GM21515 (cell line): Measurements from ENCODE around the gene STON2.
"Not testable (repeated sequence)": the region's sequence is repeated elsewhere in the genome, so short reads cannot be mapped to it uniquely, and the experiment has no call there.

ENCODE experiments used
- ATAC-seq: cut with Tn5 transposase; IDR thresholded peaks from one replicate; pipeline ENCODE4 v1.9.1; 2021; ENCODE audit not compliant: unreplicated experiment

Gene STON2

DNA sequence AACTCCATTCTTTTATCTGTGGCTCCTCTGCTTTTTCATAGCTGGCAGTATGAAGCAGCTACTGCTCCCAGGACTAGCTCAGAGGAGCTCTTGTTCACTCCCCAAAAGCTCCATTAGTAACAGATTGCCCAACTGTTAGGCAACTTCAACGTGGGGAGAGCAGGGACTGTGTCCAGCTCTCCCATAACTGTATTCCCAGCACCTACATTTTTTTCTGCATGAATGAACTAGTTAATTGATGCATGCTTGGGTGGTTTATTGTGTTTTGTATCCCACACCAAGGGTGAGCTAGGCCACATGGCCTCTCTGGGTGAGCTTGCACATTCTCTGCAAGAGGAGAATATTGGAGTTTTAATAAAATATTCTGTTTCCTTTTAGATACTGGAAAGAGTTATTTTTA is 15.2 kb downstream of the STON2 start:
- no peak for ATAC-seq

DNA sequence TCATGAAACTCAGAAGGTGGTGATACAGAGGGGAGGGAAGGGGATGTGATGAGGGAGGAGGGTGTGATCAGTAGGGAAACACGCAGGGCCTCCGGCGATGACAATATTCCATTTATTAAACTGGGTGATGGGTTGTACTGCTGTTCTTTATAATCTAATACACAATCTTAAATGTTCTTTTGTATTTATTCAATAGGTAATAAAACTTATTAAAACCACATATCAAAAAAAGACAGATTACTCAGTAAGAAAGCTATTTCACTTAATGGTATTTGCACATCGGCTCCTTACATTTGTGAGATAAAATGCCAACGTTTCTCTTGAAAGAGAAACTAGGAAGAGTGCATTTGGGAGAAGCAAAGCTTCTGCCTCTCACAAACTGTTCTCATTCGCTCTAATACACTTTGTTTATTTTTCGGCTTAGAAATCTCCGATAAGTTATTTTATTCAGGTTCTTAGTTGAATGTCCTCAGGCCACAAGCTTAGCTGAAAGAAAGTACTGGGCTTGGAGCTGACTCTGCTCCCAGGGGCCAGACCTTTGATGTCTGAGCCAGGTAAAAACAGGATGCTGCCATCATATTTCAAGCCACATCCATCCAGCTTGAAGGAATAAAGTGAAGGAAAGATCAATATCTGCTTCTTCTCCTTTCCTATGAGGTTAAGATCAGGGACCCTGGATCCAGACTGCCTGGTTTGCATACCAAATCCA is 17.5 kb downstream of the STON2 start:
- no peak for ATAC-seq

DNA sequence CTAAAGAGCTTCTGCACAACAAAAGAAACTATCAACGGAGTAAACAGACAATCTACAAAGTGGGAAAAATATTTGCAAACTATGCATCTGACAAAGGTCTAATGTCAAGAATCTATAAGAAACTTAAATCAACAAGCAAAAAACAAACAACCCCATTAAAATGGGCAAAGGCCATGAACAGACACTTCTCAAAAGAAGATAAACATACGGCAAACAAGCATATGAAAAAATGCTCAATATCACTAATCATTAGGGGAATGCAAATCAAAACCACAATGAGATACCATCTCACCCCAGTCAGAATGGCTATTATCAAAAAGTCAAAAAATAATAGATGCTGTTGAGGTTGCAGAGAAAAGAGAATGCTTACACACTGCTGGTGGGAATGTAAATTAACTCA is 20.1 kb downstream of the STON2 start:
- ATAC-seq: not testable (repeated sequence)

DNA sequence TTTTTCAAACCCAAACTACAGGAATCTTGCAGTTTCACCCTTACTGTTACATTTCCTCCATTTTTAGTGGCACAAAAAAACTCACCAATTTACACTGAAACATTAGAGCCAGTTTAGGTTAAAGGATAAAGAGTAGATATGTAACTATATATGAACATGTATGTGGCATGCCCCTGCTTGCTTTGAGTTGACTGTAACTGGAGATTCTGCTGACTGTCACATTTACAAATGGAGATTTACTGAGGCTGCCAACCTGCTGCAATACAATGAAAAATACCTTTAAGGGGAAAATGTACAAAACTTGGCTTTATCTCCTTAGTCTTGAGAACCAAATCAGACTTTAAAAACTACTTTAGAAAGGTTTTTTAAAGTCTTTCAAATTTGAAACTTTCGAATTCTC is 28.3 kb downstream of the STON2 start:
- ATAC-seq: no peak

DNA sequence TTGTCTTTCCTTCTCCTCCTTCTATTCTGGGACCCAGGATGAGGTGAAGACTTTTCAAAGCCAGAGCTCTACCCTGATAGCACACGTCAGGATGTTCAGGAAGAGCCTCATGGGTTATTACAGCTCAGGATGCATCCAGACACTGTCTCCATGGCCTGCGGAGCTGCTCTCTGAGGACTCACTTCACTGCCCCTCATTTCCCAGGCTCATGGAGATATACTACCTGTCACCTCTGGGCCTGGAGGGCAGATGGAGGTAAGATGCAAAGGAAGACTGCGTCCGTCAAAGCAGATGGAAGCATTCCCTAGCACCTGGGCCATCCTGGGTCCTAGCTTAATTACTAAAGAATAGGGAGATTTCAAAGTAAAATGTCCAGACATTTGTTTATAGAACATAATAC is 32.6 kb downstream of the STON2 start:
- no peak for ATAC-seq

DNA sequence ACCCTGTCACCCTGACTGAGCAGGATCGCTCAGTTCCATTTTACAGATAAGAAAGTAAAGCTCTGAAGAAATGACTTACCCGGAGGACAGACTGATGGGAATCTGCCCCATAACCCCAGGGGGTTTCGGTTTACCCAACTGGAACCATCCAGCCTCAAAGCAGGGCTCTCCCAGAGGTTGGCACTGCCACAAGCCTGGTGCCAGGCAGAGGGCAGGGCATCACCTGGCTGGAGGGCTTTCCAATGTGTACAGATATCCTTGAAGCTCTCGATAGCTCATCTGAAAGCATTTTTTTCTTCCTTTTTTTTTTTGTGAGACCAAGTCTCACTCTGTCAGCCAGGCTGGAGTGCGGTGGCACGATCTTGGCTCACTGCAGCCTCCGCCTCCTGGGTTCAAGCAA is 33.2 kb downstream of the STON2 start:
- no peak for ATAC-seq

DNA sequence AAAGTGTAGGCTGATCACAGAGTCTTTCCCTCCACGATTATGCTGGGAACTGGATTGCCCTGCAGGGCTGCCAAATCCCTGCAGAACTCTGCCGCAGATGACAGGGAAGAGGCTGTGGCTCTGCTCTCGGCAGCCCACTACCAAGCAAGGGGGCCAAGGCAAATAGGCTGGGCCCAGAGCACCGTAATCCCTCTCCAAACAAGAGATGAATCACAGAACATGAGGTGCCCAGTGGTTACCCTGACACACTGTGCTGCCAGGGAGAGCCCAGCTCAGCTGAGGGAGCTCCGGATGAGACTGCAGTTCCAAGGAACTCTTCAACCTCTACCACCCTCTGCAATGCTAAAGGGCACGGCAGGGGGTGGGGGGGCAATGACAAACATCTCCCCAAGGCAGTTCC is 33.9 kb downstream of the STON2 start:
- no peak for ATAC-seq

DNA sequence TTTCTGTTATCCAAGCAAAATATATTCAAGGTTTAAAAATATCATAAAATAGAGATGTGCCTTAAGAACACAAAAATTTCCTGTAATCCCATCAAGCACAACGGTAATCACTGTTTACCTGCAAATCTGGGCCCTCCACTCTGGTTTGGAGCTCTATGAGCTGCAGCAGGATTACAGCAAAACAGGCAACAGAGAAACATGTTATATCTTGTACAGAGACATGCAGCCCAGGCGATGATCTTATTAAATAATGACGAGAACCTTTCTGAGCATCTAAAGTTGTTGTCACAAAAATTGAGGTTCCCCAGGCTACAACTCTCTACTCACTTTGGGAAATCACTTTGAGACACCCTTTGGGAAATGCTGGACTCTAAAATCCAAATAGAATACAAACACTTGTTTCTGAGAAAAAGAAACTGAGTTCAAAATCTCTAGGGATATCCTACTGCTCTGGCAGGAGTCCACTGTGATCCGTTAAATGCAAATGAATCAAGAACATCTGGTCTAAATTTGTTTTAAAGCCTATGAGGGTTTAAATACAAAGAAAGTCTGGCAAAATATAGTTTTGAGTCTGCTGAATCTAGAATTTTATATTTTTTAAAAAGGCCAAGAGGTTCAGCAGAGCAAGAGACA is 36.3 kb downstream of the STON2 start:
- no peak for ATAC-seq

DNA sequence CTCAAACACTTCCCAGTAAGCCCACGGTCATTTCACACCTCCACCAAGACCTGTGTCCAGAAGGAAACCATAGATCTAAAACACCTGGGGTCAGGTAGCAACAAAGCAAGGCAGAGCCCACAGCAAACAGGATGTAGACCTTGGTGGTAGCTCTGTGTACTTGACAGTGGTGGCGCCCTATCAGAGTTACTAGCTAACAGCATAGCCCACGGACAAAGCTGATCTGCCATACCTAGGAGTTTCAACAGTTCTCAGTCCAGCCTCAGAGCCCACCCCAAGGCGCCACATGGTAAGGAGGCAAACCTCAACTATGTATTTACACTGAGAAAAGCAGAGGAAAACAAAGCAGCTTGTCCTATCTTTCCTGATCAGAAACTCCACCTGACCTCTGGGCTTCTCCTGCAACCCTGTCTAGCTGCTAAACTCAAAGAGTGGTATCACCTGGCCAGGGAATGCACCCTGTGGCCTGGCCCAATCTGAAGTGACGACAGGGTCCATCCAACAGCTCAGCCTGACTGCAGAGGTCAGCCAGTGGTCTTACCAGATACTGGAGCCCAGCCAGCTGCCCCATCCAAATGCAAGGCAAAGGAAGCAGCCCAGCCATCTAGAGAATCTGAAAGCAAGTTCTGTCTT is 46.3 kb downstream of the STON2 start:
- ATAC-seq: no peak

DNA sequence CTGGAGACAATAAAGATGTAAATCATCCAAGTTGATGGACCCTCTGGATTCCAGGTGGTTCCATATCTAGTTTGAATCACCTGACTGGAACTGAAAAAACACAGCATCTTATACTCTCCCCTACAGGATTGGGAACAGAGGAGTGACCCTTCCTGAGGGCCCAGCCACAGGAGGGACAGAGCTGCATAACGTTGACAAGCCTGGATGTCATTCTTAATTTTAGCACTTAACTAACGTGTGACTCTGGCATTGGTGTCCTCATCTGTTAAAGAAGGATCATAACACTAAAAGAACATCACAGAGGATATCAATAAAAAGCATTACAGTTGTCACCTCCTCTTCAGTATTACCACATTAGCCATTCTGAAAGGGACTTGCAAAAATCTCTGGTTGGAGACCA is 47.7 kb downstream of the STON2 start:
- ATAC-seq: no peak

DNA sequence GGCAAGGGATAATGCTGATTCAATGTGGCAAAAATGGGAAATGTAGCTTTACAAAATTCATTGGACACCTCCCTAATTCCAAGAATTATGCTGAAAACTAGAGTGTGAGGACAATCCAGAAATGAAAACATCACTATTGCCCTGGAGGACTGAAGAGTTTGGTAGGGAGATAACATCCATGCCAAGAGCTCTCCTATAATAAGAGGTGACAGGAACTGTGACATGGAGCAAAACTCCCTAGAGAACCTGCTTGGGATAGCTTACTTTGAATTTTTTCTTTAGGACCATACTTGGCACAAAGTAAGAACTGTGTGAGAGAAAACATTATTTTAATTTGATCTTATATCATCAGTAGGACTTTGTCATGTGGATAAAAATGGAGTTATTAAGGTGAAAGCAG is 48.9 kb downstream of the STON2 start:
- no peak for ATAC-seq

DNA sequence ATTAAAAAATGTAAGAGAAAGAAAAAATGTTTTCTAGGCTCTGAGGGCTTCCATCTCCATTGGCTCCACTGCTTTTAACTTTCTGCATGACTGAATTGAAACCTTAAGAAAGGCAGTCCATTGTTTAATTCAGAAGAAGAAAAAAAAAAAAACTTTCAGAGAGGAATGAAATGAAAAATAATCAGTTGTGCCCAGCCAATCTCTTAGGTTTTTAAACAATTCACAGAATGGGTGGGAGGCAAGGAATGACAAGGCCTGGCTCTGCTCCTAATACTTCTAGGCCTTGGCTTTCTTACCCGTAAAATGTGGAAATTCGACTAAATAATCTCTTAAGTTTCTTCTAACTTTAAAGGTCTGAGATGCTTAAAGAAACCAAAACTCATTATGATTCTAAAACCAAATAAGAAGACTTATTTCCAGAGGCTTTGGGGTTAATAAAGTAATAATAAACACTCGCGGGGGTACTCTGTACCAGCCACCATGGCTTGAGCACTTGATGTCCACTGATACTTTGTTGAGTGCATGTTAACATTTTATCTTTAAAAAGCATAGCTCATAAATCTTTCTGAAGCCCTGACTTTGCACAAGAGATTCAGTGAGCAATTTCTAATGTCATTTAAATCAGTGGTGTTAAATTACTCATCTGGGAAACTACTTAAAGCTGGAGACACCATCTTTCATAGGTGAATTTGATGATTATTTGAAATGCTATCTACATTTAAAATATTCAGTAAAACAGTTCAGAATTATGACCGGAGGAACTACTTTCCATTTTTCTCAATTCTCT is 49.6 kb downstream of the STON2 start:
- ATAC-seq: no peak

DNA sequence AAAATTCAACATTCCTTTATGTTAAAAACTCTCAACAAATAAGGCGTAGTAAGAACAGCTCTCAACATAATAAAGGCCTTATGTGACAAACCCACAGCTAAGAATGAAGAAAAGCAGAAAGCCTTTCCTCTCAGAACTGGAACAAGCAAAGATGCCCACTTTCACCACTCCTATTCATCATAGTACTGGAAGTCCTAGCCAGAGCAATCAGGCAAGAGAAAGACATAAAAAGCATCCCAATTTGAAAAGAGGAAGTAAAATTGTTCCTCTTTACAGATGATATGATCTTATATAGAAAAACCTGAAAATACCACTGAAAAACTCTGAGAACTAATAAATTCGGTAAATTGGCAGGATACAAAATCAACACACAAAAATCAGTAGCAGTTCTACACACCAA is 52.1 kb downstream of the STON2 start:
- no peak for ATAC-seq

DNA sequence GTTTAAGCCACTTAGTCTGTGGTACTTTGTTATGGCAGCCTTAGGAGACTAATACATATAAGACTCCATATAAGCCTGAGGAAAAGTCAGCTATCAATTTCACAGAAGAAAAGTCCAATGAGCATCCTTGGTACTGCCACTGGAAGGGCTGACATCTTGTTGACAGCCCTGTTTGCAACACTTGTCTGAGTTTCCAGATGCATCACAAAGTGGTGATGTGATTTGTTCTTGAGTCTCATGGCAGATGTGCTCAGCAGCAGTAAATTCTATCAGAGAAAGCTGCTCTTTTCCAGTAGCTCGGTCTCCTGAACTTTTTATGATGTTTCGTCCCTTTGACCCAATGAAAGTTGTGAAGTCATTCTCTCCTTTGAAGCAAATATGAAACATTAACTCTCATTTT is 54.3 kb downstream of the STON2 start:
- ATAC-seq: no peak

DNA sequence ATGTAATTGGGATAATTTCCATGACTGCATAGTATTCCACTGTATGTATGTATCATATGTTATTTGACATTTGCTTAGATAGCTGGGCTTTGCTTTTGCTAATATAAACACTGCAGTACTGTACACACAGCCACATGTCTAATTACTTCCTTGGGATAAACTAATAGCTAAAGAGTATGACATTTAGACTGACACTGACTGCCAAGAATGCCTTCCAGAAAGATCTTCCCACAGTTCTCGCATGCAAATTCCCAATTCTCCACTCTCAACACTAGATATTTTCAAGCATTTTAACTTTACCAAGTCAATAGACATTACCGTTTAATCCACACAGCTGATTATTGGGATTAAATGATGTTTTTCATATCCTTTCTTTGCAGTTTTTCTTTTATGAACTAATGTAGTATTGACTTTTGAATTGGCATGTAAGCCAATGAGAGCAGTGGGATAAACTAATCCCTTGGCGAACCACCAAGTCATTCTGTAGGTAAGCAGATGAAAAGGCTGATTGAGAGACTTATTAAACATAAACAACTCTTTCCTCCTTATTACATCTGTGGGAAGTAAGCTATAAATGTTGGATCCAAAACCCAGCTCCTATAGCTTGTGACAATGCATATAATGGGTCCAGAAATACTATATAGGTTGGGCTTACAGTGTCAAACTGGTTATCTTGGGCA is 55.5 kb downstream of the STON2 start:
- no peak for ATAC-seq

DNA sequence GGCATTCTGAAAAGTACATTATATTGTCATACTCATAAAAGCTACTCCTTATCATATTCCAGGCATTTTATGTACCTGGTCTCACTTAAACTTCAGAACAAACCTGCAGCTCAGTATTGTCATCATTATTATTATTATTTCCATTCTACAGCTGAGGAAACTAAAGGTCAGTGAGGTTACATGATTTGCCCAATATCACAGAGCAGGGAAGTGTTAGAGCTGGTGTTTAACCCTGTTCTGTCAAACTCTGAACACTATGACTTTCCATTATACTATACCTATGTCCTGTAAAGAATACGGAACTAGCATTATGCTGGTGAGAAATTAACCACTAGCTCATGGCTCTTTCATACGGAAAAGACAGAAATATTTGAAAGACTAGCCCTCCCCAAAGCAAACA is 56.4 kb downstream of the STON2 start:
- ATAC-seq: no peak

DNA sequence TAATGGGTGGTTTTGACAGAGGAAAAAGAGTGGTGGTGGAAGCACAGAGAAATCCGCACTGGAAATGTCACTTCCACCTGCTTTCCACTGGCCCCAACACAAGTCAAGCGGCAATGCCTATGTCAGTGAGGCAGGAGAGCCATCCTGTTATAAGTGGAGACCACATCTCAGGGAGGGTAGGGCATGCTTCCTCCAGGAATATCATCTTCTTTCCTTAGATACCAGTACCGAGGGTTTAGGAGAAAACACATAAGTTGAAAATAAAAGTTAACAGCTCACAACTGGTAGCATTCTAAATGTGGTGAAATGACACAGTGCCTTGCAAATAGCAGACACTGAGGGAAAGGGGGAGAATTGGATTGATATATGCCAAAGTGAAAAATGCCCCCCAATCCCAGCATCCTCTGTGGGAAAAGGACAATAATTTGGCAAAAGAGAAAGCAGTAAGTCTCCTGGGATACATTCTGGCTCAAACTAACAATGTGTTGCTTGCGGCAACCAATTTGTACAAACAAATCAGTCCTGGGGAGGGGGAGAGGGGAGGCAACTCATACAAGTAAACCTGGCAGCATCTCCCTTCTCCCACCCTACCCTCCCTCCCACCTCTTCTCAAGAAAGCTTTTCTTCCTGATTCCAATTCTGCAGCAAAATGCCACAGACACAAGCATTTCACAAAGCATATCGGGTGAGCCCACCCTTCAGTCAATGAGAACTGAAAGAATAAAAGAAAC is 57.1 kb downstream of the STON2 start:
- ATAC-seq: no peak

DNA sequence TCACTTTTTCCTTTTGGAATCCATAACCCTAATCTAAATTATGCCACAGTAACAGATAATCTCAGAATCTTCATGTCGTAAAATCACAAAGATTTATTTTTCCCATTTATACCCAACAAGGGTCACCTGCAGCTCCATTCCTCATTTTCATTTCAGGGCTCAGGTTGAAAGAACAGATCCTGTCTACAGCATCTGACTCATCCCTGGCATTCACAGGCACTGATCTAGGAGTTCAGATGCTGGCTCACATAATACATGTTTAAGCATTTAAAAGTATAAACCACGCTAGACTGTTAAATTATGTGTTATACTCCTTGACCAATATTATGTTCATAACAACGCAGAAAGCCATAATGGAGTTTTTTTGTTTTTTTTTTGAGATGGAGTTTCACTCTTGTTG is 58.3 kb downstream of the STON2 start:
- no peak for ATAC-seq

DNA sequence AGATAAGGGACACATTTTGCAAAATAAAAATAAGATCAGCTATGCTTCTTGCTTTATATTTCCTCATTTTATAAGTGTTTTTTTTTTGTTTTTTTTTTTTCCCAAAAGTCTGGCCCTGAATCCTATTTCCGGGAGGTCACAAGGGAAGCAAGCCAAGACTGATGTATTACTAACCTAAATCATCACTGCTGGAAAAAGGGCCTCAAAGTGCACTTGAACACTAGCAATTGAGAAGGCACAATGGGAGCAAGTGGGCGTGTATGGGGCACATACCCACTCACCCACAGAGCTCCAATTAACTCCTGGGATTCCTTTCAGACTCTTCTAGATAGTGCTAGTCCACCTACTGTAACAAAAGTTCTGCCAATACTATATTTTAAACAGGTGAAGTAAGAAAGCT is 58.8 kb downstream of the STON2 start:
- no peak for ATAC-seq

DNA sequence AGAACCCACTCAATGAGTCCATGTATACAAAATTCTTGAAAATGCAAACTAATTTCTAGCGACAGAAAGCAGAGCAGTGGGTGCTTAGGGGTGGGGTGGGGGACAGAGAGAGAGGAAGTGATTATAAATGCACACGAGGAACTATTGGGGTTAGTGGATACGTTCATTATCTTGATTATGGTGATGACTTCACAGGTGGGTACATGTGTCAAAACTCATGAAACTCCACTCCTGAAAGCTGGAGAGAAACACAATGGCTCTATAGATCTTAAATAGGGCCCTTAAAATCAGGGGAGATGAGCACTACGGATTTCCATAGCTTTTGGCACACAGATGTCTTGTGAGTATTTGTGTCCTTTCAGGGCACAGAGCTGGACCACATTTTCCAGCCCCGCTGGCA is 59.9 kb downstream of the STON2 start:
- ATAC-seq: no peak

DNA sequence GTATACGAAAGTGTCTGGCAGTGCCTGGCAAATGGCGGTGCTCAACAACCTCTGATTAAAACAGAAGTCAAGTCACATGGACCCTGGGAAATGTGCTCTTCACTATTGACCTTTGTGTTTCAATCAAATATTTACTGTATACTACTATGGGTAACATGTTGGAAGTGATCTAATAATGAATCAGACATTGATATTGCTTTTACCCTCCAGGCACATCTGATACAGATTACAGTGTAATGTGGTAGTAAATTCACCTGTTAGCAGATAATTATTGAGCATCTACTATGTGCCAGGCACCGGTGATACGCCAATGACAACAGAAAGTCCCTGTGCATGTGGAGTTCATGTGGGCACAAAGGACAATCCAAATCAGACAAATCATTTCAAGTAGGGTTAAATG is 63.1 kb downstream of the STON2 start:
- ATAC-seq: no peak
